Body of pancreas (tissue), 4 donors: ENCODE measurements around the gene PLEKHM1. TPM values are rescaled to one million over a fixed set of nuclear protein-coding genes. Genes with fewer than 3 reads are reported as not detected.
"Not testable (repeated sequence)": the region's sequence is repeated elsewhere in the genome, so short reads cannot be mapped to it uniquely, and the experiment has no call there.

Source experiments
- ATAC-seq: fragments of 150-250 bp; one replicate; pipeline ENCODE4 v1.9.1; 2016
- DNase-seq, 4 donors: peaks; one replicate each; pipeline ENCODE4 v3.0.0-alpha.2; 2019
- H3K27ac ChIP-seq, 4 donors: fragments of 200-600 bp; sonication (generic); 1 replicate in 3 of 4; 2 replicates in 1 of 4; pipeline versions ENCODE4 v1.5.1 to v1.6.1; 2016 to 2019; ENCODE audit warnings: mild to moderate bottlenecking in 1 of 4, mixed read lengths in 1 of 4, moderate library complexity in 1 of 4
- H3K27me3 ChIP-seq, 2 donors: fragments of 200-600 bp; sonication (generic); one replicate each; pipeline ENCODE4 v1.6.0; 2016; ENCODE audit warnings: mild to moderate bottlenecking in 1 of 2
- H3K36me3 ChIP-seq, 2 donors: fragments of 200-600 bp; sonication (generic); replicated peaks in 1 of 2; 2 replicates each; pipeline ENCODE4 v1.5.1; 2016; ENCODE audit warnings: low read depth in 2 of 2; ENCODE audit not compliant: insufficient read depth in 1 of 2
- H3K4me1 ChIP-seq: fragments of 200-600 bp; sonication (generic); one replicate; pipeline ENCODE4 v1.6.0; 2016
- H3K4me3 ChIP-seq, 2 donors: fragments of 200-600 bp; sonication (generic); 1 replicate in 1 of 2; 2 replicates in 1 of 2; pipeline ENCODE4 v1.5.1; 2016 to 2019
- H3K9me3 ChIP-seq, 3 donors: fragments of 200-600 bp; sonication (generic); 1 replicate in 2 of 3; 2 replicates in 1 of 3; pipeline ENCODE4 v1.5.1; 2016
- POLR2A ChIP-seq, 3 donors: fragments of 450-650 bp; IDR thresholded peaks; one replicate each; pipeline ENCODE4 v1.6.1; 2016; ENCODE audit warnings: antibody characterized with exemption in 3 of 3, mild to moderate bottlenecking in 2 of 3
- WGBS, 2 donors: methylation state at CpG; one replicate each; pipeline ENCODE4 v1.1.5; 2017; 5-methylcytosine and 5-hydroxymethylcytosine counted together
- intact Hi-C: fragments of 100-400 bp; cut with DNase I; formaldehyde crosslinking; loops from one replicate; pipeline ENCODE4 v1.15.1; 2023
- total RNA-seq, 2 donors: library from RNA; depleted of rRNA; stranded (reverse); fragments of >200 nt; gene quantifications; one replicate each; pipeline ENCODE4 v1.1.0, GENCODE V29; 2016
- TF ChIP-seq, protein P1 (sequence below), 7 experiments: fragments of 450-650 bp in 4 of 7; fragments of 200-600 bp in 3 of 7; sonication (generic) in 3 of 7; IDR thresholded peaks; one replicate each; pipeline ENCODE4 v1.5.1; 2016 to 2019; ENCODE audit warnings: antibody characterized with exemption in 7 of 7

Gene PLEKHM1
- total RNA-seq: 10 to 100 TPM; 20.8 to 35.3 TPM

DNA sequence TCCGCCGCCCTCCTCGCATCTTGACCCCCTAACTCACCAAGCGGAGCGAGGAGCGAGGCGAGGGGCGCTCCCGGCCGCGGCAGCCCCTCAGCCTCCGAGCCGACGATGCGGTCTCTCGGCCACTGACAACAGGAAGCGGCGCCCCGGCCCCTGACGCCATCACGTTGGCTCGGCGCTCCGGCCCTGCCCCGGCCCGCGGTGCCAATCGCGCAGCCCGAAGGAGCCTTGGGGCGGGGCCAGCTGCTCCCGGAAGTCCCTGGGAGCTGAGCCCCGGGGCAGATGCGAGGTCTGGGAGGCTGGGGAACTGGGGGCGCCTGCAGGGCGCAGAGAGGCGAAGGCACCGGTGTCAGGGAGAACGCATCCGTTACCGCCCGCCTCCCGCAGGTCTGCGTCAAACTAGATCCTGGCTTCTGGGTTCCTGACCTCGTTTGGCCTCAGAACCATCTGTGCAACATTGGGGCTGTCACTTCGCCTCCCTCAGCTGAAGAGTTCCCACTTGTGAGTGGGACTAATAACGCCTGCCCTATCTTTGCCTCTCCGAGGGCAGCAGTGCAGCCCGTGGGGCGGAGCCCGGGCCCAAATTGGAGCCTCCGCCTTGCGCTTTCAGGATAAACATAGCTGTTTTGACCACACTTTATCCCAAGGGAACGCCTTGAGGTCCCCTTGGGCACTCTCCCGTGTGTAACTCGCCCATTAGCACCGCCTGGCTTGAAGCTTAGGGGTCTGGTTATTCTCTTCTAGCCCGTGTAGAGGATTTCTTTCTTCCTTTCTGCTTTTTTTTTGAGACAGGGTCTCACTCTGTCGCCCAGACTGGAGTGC, at the start of gene PLEKHM1:
PLEKHM1 (minus strand) TSS at position 107 of the 819 bp plus-strand sequence. CDS start 8,237 bp downstream, outside the sequence.
- peak; percentile 80 to 84 (median 82) for TF ChIP-seq POLR2A (IDR thresholded peaks at IDR 0.05)
- ATAC-seq (peak; percentile 96), DNase-seq (peak; percentile 87 to 89 (median 89))
- H3K9me3 ChIP-seq, H3K36me3 ChIP-seq, H3K27me3 ChIP-seq, intact Hi-C loops: not testable (repeated sequence)
- peak within 1 kb of the TSS; percentile 45 to 83 (median 78) for H3K27ac ChIP-seq
- peaks cover 27% of the 10 kb centered on the region for H3K4me1 ChIP-seq
- WGBS, 2 donors: 0 to 2% methylated on average over 10 to 49 of the region's 59 CpGs
- peak within 1 kb of the TSS; percentile 13 to 51 for H3K4me3 ChIP-seq

DNA sequence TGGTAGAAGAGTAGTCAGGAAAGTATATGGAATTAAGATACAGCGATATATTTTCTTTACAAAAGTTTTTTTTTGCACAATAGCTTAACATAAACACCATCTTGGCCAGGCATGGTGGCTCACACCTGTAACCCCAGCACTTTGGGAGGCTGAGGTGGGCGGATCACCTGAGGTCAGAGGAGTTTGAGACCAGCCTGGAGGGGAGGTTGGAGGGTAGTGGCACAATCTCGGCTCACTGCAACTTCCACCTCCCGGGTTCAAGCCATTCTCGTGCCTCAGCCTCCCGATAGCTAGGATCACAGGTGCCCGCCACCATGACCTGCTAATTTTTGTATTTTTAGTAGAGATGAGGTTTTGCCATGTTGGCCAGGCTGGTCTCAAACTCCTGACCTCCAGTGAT, 47.6 kb upstream of the PLEKHM1 start:
- H3K4me1 ChIP-seq, H3K36me3 ChIP-seq, ATAC-seq, DNase-seq, H3K27me3 ChIP-seq, H3K27ac ChIP-seq, H3K9me3 ChIP-seq, H3K4me3 ChIP-seq, intact Hi-C loops: not testable (repeated sequence)
- WGBS, 2 donors: 93 to 100% methylated on average over 3 to 6 of the region's 7 CpGs

DNA sequence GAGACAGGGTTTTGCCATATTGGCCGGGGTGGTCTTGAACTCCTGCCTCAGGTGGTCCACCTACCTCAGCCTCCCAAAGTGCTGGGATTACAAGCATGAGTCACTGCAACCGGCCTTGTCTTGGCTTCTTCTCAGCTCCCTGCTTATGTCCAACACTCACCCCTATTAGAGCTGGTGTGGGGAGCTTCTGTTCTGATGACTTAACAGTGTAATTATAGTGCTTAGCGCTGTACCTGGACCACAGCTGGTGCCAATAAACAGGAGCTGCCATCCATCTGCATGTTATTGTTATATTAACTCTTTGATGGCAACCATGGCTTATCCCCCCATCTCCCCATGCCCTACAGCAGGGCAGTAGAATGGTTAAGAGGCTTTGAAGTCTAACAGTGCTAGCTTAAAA, 15.6 kb upstream of the PLEKHM1 start:
- H3K4me3 ChIP-seq, H3K27ac ChIP-seq, H3K27me3 ChIP-seq, DNase-seq, intact Hi-C loops, H3K9me3 ChIP-seq, H3K4me1 ChIP-seq, H3K36me3 ChIP-seq, ATAC-seq: not testable (repeated sequence)
- 87 to 90% methylated on average over 3 of the region's 3 CpGs for WGBS, 2 donors

DNA sequence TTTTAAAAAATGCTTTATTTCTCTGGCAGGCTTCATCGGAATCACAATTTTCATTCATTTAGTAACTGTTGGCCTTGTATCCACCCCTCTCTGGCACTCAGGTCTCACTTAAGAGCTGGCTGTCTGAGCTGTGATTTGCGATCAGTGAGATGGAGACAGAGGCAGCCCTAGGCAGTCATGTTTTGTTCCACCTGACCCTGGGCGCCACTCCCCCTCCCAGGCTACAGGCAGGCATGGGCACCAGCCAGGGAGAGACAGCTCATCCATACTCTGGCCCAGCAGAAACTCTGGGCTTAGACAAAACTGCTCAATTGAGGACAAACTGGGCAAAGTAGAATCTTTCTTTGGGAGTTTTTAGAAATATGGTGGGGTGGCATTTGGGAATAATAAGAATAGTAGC, 14.7 kb upstream of the PLEKHM1 start:
- ATAC-seq, H3K9me3 ChIP-seq, H3K4me3 ChIP-seq, H3K36me3 ChIP-seq, H3K27ac ChIP-seq, intact Hi-C loops, DNase-seq, H3K4me1 ChIP-seq, H3K27me3 ChIP-seq: not testable (repeated sequence)
- 73 to 77% methylated on average over 3 of the region's 3 CpGs for WGBS, 2 donors

DNA sequence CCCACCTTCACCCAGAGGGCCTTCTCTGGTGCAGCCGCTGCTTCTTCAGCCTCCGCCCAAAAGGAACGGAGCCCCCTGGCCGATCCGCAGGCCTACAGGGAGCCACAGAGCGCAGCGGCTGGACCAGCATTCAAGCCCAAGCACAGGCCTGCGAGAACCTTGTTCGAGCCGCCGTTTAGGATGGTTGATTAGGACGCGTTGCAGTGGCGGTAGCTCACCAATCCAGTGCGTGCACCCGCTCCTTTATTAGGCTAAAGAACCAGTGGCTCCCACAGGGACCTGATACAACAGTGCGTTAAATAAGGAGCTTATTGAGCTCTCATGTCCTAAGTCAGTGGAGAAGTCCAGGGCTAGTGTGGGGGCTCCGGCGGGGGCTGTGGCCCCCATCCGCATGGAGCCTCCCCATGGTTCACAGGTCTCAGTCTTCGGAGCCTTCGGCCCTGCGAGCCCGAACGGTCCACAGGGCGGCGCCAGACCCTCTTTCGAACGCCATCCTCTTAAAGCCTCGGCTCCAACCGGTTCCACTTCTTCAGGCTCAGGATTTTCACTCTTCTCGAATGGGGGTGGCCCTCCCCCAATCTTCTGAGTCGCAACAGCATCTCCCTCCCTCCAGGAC, 10.7 kb upstream of the PLEKHM1 start:
- DNase-seq: peak in 3 of 4 donors; percentile 10 to 27 (median 21)
- H3K36me3 ChIP-seq, H3K27me3 ChIP-seq, H3K27ac ChIP-seq, H3K4me1 ChIP-seq, H3K4me3 ChIP-seq, intact Hi-C loops, ATAC-seq, H3K9me3 ChIP-seq: not testable (repeated sequence)
- TF ChIP-seq, protein P1, sequence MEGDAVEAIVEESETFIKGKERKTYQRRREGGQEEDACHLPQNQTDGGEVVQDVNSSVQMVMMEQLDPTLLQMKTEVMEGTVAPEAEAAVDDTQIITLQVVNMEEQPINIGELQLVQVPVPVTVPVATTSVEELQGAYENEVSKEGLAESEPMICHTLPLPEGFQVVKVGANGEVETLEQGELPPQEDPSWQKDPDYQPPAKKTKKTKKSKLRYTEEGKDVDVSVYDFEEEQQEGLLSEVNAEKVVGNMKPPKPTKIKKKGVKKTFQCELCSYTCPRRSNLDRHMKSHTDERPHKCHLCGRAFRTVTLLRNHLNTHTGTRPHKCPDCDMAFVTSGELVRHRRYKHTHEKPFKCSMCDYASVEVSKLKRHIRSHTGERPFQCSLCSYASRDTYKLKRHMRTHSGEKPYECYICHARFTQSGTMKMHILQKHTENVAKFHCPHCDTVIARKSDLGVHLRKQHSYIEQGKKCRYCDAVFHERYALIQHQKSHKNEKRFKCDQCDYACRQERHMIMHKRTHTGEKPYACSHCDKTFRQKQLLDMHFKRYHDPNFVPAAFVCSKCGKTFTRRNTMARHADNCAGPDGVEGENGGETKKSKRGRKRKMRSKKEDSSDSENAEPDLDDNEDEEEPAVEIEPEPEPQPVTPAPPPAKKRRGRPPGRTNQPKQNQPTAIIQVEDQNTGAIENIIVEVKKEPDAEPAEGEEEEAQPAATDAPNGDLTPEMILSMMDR (IDR thresholded peaks at IDR 0.05): peak in 4 of 7 experiments; percentile 12 to 25 (median 14)
- 0 to 10% methylated on average over 4 to 19 of the region's 33 CpGs for WGBS, 2 donors

DNA sequence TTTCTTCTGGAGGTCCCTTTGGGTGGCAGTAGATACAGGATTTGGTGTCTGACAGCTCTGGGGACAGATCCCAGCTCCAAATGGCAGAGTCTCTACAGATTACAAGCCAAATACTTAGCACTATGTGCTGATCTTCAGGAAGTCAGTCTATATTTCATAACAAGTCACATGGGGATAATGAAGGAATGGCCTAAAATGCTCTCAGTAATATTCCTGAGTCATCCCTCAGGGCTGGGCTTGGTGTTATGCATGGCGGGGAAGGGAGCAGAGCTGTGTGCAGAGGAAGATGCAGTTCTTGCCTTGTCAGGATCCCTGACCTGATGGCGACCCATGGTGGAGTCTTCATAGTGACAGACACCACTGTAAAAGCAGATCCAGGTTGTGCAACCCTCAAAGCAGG, 10.0 kb upstream of the PLEKHM1 start:
- H3K4me3 ChIP-seq, H3K27me3 ChIP-seq, intact Hi-C loops, H3K4me1 ChIP-seq, H3K9me3 ChIP-seq, H3K36me3 ChIP-seq, H3K27ac ChIP-seq: not testable (repeated sequence)
- ATAC-seq (peak; percentile 38), DNase-seq (peak in 1 of 4 donors; percentile 23)
- WGBS, 2 donors: no CpG with 5 or more reads among the region's 2 CpGs

DNA sequence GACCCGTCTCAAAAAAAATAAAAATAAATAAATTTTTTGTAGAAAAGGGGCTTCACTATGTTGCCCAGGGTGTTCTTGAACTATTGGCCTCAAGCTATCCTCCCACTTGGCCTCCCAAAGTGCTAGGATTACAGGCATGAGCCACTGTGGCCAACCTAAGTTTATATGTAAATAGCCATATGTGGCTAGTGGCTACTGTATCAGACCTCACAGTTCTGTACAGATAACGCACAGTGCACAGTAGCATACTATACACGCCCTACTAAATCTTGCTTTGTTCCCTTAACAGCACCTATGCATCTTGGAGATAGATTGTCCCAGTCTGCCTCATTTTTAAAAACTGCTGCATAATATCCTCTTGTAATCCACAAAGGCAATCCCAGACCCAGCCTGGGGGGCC, 8.7 kb upstream of the PLEKHM1 start:
- H3K36me3 ChIP-seq, H3K9me3 ChIP-seq, H3K4me3 ChIP-seq, H3K27ac ChIP-seq, DNase-seq, ATAC-seq, H3K4me1 ChIP-seq, intact Hi-C loops, H3K27me3 ChIP-seq: not testable (repeated sequence)
- 67 to 68% methylated on average over 1 to 3 of the region's 3 CpGs for WGBS, 2 donors

DNA sequence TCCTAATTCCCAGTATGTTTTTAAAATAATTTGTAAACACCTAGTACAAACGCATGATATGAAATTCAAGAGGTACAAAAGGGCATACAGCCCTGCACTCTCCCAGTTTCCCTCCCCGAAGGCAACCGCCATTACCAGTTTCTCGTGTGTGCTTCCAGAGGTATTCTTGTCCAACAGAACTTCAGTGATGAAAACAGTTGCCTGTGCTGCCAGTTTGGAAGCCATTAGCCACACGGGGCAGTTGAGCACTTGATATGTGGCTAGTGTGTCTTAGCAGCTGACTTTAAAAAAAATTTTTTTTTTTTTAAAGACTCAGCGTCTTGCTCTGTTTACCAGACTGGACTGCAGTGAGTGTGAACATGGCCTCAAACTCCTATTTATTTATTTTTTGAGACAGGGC, 7.9 kb upstream of the PLEKHM1 start:
- ATAC-seq, DNase-seq, H3K27me3 ChIP-seq, H3K4me1 ChIP-seq, H3K36me3 ChIP-seq, H3K9me3 ChIP-seq, intact Hi-C loops, H3K4me3 ChIP-seq, H3K27ac ChIP-seq: not testable (repeated sequence)
- 66 to 70% methylated on average over 2 of the region's 6 CpGs for WGBS, 2 donors

DNA sequence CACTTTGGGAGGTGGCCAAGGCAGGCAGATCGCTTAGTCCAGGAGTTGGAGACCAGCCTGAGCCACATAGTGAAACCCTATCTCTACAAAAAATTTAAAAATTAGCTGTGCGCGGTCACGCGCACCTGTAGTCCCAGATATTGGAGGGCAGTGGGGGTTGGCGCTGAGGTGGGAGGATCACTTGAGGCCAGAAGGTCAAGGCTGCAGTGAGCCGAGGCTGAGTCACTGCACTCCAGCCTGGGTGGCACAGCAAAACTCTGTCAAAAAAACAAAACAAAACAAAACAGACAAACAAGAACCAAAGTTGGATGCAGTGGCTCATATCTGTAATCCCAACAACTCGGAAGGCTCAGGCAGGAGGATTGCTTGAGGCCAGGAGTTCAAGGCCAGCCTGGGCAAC, 6.9 kb upstream of the PLEKHM1 start:
- H3K9me3 ChIP-seq, H3K27me3 ChIP-seq, H3K4me3 ChIP-seq, H3K4me1 ChIP-seq, intact Hi-C loops, ATAC-seq, H3K27ac ChIP-seq, DNase-seq, H3K36me3 ChIP-seq: not testable (repeated sequence)
- 86 to 88% methylated on average over 7 to 8 of the region's 8 CpGs for WGBS, 2 donors

DNA sequence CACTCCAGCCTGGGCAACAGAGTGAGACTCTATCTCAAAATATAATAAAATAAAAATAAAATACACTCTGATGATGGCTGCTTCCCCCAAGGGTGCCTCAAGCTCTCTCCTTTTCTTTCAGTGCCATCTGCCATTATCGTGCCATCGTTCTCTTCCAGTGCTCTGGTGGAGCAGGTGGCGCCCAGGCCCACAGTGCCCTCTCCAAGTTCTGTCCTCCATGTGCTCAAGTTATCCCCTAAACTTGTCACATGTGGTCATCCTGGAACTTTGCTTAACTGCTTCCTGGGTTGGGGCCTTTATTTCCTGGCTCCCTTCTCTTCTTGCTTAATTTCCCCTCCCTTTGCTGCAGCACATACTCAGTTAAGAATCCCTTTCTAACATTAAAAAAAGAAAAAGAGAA, 6.0 kb upstream of the PLEKHM1 start:
- H3K4me3 ChIP-seq, H3K27ac ChIP-seq, H3K27me3 ChIP-seq, H3K9me3 ChIP-seq, ATAC-seq, H3K4me1 ChIP-seq, DNase-seq, intact Hi-C loops, H3K36me3 ChIP-seq: not testable (repeated sequence)
- WGBS, 2 donors: 94 to 95% methylated on average over 3 of the region's 3 CpGs

DNA sequence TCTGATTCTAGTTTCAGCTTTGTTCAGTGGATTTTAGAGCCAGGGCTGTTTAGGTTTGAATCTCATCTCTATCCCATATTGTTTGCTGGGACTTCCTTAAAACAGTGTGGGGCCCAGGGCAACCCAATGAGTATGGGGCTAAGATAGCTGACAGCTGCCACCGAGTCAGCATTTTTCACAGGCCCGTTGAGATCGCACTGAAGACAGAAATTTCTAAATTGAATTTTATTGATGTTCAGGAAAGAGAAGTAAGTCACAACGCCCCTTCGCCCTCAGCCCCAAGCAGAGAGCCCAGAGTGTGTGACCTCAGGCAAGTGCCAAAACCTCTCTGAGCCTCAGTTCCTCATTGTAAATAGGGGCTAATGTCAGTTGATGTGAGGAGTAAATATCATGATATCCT, 4.0 kb upstream of the PLEKHM1 start:
- ATAC-seq, H3K27me3 ChIP-seq, H3K27ac ChIP-seq, H3K36me3 ChIP-seq, H3K4me1 ChIP-seq, intact Hi-C loops, H3K4me3 ChIP-seq, H3K9me3 ChIP-seq: not testable (repeated sequence)
- WGBS, 2 donors: 44 to 71% methylated on average over 5 of the region's 5 CpGs
- peak in 1 of 4 donors; percentile 26 for DNase-seq
